Stimulated activated memory B cell treated with anti-CD40 and anti-IgM and Interleukin-4, amounts not matched to agents 10 μg/mL and 1 μg/mL and 100 μg/mL, for 72 hours (primary cell): Measurements from ENCODE around the gene COPA.

Source experiments
- ATAC-seq: fragments of 150-1000 bp; cut with Tn5 transposase; 2 replicates; pipeline ENCODE4 v1.10.0; 2021
- H3K27ac Mint-ChIP-seq: one replicate; pipeline ENCODE4 v1.8.0; 2022; ENCODE audit warnings: mild to moderate bottlenecking, mixed read lengths
- H3K27me3 Mint-ChIP-seq: one replicate; pipeline ENCODE4 v1.8.0; 2022; ENCODE audit warnings: mixed read lengths
- H3K36me3 Mint-ChIP-seq: one replicate; pipeline ENCODE4 v1.8.0; 2022; ENCODE audit warnings: mixed read lengths
- H3K4me1 Mint-ChIP-seq: one replicate; pipeline ENCODE4 v1.8.0; 2022; ENCODE audit warnings: mixed read lengths
- H3K4me3 Mint-ChIP-seq: one replicate; pipeline ENCODE4 v1.8.0; 2022; ENCODE audit warnings: mild to moderate bottlenecking, moderate library complexity, mixed read lengths
- H3K9me3 Mint-ChIP-seq: one replicate; pipeline ENCODE4 v1.8.0; 2022; ENCODE audit warnings: mixed read lengths

COPA gene

DNA sequence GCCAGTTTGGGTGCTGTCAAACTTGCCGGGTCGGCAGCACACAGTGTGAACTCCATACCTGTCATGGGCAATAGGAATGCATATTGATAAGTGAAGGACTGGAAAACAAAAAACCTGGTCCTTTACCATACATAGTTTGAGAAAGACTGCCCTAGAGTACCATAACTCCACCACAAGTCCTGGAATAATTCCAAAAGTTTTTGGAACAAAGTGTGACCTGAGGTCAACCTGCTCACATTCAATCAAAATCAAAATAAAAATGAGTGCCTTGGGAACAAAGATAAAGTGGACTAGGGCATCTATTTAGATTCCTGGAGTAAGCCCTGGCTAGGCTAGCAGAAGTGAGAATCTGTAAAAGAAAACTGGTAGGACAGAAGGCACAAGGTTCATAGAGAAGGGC is 65.7 kb downstream of the COPA start:
- peaks cover 43% of the 10 kb centered on the region for H3K36me3 Mint-ChIP-seq
- no peaks in the 10 kb centered on the region for H3K27me3 Mint-ChIP-seq
- no peaks in the 10 kb centered on the region for H3K9me3 Mint-ChIP-seq
- H3K4me3 Mint-ChIP-seq, result no peak overlapping the region
- H3K27ac Mint-ChIP-seq, result no peak overlapping the region
- no peaks in the 10 kb centered on the region for H3K4me1 Mint-ChIP-seq
- no peak for ATAC-seq

GRCh38 chr1:160271025-160271424 is 72.0 kb downstream of the COPA start:
- Mint-ChIP-seq H3K27ac (no peak overlapping the region), H3K4me1 (no peaks in the 10 kb centered on the region), H3K36me3 (peaks cover 6% of the 10 kb centered on the region), H3K4me3 (no peak overlapping the region), H3K27me3 (no peaks in the 10 kb centered on the region), H3K9me3 (no peaks in the 10 kb centered on the region)
- ATAC-seq, result no peak

DNA sequence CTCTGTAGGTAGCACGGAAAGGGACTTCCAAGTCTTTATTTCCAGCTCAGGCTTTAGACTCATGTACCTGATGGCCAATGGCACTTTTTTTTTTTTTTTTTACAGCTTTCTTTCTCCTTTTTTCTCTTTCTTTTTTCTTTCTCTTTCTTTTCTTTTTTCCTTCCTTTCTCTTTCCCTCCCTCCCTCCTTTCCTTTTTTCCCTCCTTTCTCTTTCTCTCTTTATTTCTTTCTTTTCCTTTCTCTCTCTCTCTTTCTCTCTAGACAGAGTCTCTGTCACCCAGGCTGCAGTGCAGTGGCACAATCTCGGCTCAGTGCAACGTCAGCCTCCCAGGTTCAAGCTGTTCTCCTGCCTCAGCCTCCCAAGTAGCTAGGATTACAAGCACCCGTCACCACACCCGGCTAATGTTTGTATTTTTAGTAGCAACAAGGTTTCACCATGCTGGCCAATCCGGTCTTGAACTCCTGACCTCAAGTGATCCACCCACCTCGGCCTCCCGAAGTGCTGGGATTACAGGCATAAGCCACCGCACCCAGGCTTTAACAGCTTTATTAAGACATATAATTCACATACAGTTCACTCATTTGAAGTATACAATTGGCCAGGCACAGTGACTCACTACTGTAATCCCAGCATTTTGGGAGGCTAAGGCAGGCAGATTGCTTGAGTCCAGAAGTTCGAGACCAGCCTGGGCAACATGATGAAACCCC is 75.6 kb downstream of the COPA start:
- Mint-ChIP-seq H3K9me3 (no peaks in the 10 kb centered on the region), H3K27ac (peak overlapping the region; percentile 23), H3K4me3 (no peak overlapping the region), H3K4me1 (peaks cover 12% of the 10 kb centered on the region), H3K36me3 (peaks cover 3% of the 10 kb centered on the region), H3K27me3 (no peaks in the 10 kb centered on the region)
- ATAC-seq, result no peak

DNA sequence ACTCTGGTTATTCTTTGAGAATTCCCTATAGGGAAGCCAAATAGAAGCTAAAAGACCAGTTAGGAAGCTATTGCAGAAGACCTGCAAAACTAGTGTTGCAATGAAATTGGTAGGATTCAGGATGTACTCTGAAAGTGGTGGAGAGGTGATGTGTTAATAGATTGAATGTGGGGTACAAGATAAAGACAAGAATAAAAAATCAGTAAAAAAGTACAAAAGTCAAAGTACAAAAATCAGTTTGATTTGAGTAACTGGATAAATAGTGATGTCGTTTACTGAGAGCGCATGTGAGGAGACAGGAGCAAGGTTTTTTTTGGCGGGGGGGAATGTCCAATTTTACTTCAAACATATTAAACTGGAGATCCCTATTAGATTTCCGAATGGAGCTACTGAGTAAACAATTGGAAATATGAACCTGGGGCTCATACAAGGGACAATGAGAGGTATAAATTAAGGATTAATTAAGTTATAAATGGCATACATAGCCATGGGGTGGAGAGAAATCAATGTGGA is 78.2 kb downstream of the COPA start:
- Mint-ChIP-seq H3K4me3 (no peak overlapping the region), H3K27ac (no peak overlapping the region), H3K27me3 (no peaks in the 10 kb centered on the region), H3K36me3 (peaks cover 6% of the 10 kb centered on the region), H3K9me3 (no peaks in the 10 kb centered on the region), H3K4me1 (peaks cover 31% of the 10 kb centered on the region)
- no peak for ATAC-seq

- peak; percentile 96 for ATAC-seq
- H3K9me3 Mint-ChIP-seq, result no peaks in the 10 kb centered on the region
- peak within 1 kb of the TSS; percentile 98 for H3K4me3 Mint-ChIP-seq
- peaks cover 52% of the 10 kb centered on the region for H3K4me1 Mint-ChIP-seq
- no peaks in the 10 kb centered on the region for H3K27me3 Mint-ChIP-seq
- H3K27ac Mint-ChIP-seq, result peak within 1 kb of the TSS; percentile 99
- peaks cover 11% of the 10 kb centered on the region for H3K36me3 Mint-ChIP-seq
Observed at GRCh38 chr1:160261893-160262794, 80.9 kb downstream of the COPA start, which contains the start of gene DCAF8. Gene DCAF8, minus strand, starts transcription at chr1:160262549. Its CDS starts 18,541 bp downstream, at chr1:160244008.

DNA sequence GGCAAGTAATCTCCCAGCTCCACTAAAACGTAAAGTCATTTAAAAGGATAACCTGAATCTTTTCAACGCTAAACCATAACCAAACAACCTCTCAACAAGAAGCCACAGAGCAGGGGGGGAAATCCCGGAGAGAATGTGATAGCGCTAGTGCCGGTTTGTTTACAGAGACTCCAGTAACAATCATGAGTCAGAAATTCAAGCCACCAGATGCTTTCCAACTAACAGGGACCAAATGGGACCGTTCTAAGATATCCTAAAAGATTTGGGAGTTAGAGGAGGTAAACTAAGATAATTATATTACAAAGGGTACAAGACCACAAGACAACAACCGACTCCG is 81.5 kb downstream of the COPA start:
- peak overlapping the region; percentile 99 for H3K27ac Mint-ChIP-seq
- H3K9me3 Mint-ChIP-seq, result no peaks in the 10 kb centered on the region
- ATAC-seq, result peak; percentile 59
- peaks cover 11% of the 10 kb centered on the region for H3K36me3 Mint-ChIP-seq
- H3K4me3 Mint-ChIP-seq, result peak overlapping the region; percentile 98
- H3K27me3 Mint-ChIP-seq, result no peaks in the 10 kb centered on the region
- peaks cover 52% of the 10 kb centered on the region for H3K4me1 Mint-ChIP-seq

DNA sequence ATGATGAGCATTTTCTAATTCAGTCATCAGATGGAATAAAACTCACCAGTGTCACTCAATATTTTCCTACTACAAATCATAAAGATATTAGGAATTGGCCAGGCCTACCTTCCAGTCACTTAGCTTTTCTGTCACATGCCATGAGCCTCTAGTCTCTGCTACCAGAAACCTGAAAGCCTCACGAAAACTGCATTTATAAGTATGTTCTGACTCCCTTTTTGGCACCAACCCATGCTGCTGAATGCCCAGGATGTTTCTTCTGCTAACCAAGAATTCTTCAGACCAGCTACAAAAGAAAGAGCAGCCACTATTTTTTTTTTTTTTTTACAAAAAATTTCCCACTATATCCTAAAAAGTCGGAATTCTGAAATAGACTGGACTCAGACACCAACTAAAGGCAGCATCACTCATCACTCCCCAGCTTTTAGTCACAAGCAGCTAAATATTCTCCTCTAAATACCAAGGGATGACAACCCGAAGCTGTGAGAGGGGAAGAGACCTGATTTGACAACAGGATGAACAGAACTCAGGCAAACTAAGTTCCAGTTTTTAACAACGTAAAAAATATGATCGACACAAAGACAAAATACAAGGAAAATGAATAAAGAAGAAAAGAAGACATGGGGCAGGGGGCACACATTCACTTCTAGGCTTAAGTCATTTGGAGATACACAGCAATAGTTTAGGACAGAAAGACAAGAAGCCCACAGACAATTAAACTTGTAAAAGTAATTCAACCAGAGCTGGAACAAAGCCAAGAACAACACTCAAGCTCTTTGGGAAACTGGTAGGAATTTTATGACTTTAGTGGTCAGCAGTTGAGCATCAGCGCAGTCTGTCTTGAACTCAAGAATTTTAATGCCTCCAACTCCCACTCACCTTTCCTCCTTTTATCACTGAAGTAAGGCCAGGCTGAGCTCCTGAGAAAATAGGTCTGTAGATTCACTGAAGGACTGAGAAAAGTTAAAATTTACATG is 82.4 kb downstream of the COPA start:
- Mint-ChIP-seq H3K4me1 (peaks cover 52% of the 10 kb centered on the region), H3K4me3 (peak overlapping the region; percentile 98), H3K9me3 (no peaks in the 10 kb centered on the region), H3K27ac (peak overlapping the region; percentile 99), H3K27me3 (no peaks in the 10 kb centered on the region), H3K36me3 (peaks cover 11% of the 10 kb centered on the region)
- ATAC-seq, result no peak

- no peak for ATAC-seq
- Mint-ChIP-seq H3K27ac (no peak overlapping the region), H3K9me3 (no peaks in the 10 kb centered on the region), H3K4me3 (no peak overlapping the region), H3K36me3 (peaks cover 11% of the 10 kb centered on the region), H3K4me1 (peaks cover 43% of the 10 kb centered on the region), H3K27me3 (no peaks in the 10 kb centered on the region)
Observed at GRCh38 chr1:160258177-160258798, 84.8 kb downstream of the COPA start.

DNA sequence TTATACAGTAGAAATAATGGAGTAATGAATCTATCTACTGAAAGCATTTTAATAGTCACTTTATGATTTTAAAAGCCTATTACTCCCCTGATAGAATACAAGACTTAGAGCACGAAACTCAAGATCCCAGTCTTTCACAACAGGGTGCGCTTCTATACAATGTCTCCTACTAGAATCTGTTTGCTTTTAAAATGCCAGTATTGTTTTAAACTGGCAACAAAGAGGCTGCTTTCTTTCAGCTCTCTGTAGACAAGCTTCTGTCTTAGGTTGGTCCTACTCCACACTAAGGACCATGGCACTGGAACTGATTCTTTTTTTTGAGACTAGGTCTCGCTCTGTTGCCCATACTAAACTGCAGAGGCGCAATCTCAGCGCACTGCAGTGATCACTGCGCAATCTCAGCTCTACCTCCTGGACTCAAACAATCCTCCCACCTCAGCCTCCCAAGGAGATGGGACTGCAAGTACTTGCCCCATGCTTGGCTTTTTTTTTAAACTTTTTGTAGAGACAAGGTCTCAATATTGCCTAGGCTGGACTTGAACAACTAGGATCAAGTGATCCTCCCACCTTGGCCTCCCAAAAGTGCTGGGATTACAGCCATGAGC is 85.5 kb downstream of the COPA start:
- Mint-ChIP-seq H3K36me3 (peaks cover 18% of the 10 kb centered on the region), H3K4me1 (peaks cover 45% of the 10 kb centered on the region), H3K9me3 (no peaks in the 10 kb centered on the region), H3K4me3 (no peak overlapping the region), H3K27ac (no peak overlapping the region), H3K27me3 (no peaks in the 10 kb centered on the region)
- no peak for ATAC-seq

DNA sequence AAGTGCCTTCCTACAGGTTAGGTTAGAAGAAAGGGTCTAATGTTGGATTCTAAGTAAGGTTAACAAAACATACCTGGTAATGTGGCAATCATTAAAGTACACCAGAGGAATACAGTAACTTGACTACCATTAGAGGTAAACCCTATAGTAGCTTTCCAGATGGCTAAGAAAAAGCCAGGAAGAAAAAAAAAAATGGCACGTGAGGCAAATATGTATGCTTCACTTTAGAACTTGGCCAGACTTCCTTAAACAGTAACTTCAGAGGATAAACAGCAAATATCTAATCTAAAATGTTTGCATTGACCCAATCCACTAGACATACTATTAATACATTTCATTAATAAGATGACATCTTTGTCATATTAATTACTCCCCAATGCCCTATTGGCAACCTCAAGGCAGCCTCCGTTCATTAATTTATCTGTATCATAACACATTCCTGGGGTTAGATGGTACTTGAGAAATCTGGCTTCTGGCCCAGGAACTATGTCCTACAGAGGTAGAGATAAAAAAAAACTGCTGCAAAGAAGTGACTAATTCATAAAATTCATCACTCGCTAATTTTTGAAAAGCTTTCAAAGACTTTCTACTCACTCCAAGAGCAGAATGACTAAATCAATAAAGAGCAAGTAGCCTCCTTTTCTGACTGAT is 86.5 kb downstream of the COPA start:
- no peak for ATAC-seq
- Mint-ChIP-seq H3K9me3 (no peaks in the 10 kb centered on the region), H3K4me3 (no peak overlapping the region), H3K4me1 (peaks cover 52% of the 10 kb centered on the region), H3K36me3 (peaks cover 22% of the 10 kb centered on the region), H3K27ac (no peak overlapping the region), H3K27me3 (no peaks in the 10 kb centered on the region)

DNA sequence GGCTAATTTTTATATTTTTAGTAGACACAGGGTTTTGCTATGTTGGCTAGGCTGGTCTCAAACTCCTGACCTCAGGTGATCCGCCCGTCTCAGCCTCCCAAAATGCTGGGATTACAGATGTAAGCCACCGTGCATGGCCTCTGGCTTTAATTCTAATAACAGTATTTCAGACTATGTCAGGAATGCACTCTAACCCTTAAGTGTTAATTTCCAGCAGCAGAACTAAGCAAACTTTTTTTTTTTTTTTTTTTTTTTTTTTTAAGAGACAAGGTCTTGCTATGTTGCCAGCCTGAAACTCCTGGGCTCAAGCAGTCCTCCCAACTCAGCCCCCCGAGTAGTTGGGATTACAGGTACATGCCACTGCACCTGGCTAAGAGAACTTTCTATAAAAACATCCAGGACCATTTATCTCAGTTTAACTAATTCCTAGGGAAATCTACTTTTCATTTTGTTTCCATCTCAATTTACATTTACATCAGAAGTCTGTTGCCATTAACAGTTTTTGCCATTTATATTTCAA is 87.2 kb downstream of the COPA start:
- Mint-ChIP-seq H3K4me1 (peaks cover 52% of the 10 kb centered on the region), H3K27me3 (no peaks in the 10 kb centered on the region), H3K27ac (no peak overlapping the region), H3K36me3 (peaks cover 20% of the 10 kb centered on the region), H3K4me3 (no peak overlapping the region), H3K9me3 (no peaks in the 10 kb centered on the region)
- no peak for ATAC-seq

- H3K4me3 Mint-ChIP-seq, result no peak overlapping the region
- peak overlapping the region; percentile 59 for H3K27ac Mint-ChIP-seq
- ATAC-seq, result peak; percentile 84
- peaks cover 10% of the 10 kb centered on the region for H3K36me3 Mint-ChIP-seq
- peaks cover 21% of the 10 kb centered on the region for H3K4me1 Mint-ChIP-seq
- H3K9me3 Mint-ChIP-seq, result no peaks in the 10 kb centered on the region
- H3K27me3 Mint-ChIP-seq, result no peaks in the 10 kb centered on the region
Observed at GRCh38 chr1:160251687-160252526, 91.1 kb downstream of the COPA start.

- ATAC-seq, result no peak
- Mint-ChIP-seq H3K4me1 (peaks cover 21% of the 10 kb centered on the region), H3K27ac (peak overlapping the region; percentile 59), H3K36me3 (peaks cover 10% of the 10 kb centered on the region), H3K9me3 (no peaks in the 10 kb centered on the region), H3K4me3 (no peak overlapping the region), H3K27me3 (no peaks in the 10 kb centered on the region)
Observed at GRCh38 chr1:160251011-160251410, 92.0 kb downstream of the COPA start.
